Gastroesophageal sphincter (tissue), 3 donors: ENCODE measurements around the gene CHI3L1.

Experiments
- CTCF ChIP-seq, 4 experiments: fragments of 200-600 bp in 2 of 4; fragments of 450-650 bp in 2 of 4; sonication (generic) in 1 of 4; IDR thresholded peaks; one replicate each; pipeline ENCODE4 v1.5.1; 2017 to 2019; ENCODE audit warnings: antibody characterized with exemption in 4 of 4, mild to moderate bottlenecking in 2 of 4, moderate library complexity in 2 of 4
- EP300 ChIP-seq: sonication (generic); formaldehyde crosslinking; IDR thresholded peaks from one replicate; pipeline ENCODE4 v1.6.1; 2017; ENCODE audit warnings: antibody characterized with exemption, mild to moderate bottlenecking
- POLR2A ChIP-seq, 2 donors: fragments of 450-650 bp; IDR thresholded peaks; one replicate each; pipeline ENCODE4 v1.6.1; 2017; ENCODE audit warnings: antibody characterized with exemption in 2 of 2, mild to moderate bottlenecking in 2 of 2, moderate library complexity in 1 of 2

- TF ChIP-seq EP300 (no peak), CTCF (IDR thresholded peaks at IDR 0.05) (no peak), POLR2A (IDR thresholded peaks at IDR 0.05) (no peak)
These were observed 52.4 kb downstream of the CHI3L1 start for GRCh38 chr1:203133970-203134725.
